ENCODE data around the gene MEPCE.

GRCh38 chr7:100430493-100431285 is 1.1 kb downstream of the MEPCE start:
- TF ChIP-seq CTCF (tag by site-specific recombination; IDR thresholded peaks at IDR 0.05) (no peak), ZBTB7A (tag by site-specific recombination; IDR thresholded peaks at IDR 0.05; ENCODE audit: low read depth) (no peak), SP7 (tag by site-specific recombination; IDR thresholded peaks at IDR 0.05) (no peak), ZNF16 (tag by site-specific recombination; IDR thresholded peaks at IDR 0.05; ENCODE audit: low read depth) (no peak), GLIS1 (tag by site-specific recombination; IDR thresholded peaks at IDR 0.05) (no peak), GLI4 (tag by site-specific recombination; IDR thresholded peaks at IDR 0.05) (no peak), ZNF596 (tag by site-specific recombination; IDR thresholded peaks at IDR 0.05) (no peak), ELK4 (IDR thresholded peaks at IDR 0.05; ENCODE audit: borderline replicate concordance, low read depth, low read length) (no peak), ZNF510 (tag by site-specific recombination; IDR thresholded peaks at IDR 0.05; ENCODE audit: insufficient replicate concordance) (no peak), ZBTB17 (tag by site-specific recombination; IDR thresholded peaks at IDR 0.05) (no peak), OSR2 (tag by site-specific recombination; IDR thresholded peaks at IDR 0.05) (no peak), REST (tag by site-specific recombination; IDR thresholded peaks at IDR 0.05) (peak; percentile 70)

Measured in HEK293 (cell line).